HepG2 (cell line): ENCODE measurements around the gene PLEKHA6.

Experiments used
- ATF1 ChIP-seq: IDR thresholded peaks from 2 replicates; pipeline ENCODE4 v1.6.1; 2016; ENCODE audit warnings: mild to moderate bottlenecking, control low read depth
- CBX2 ChIP-seq, 2 experiments: fragments of 200-600 bp in 1 of 2; sonication (generic); formaldehyde crosslinking in 1 of 2; IDR thresholded peaks; 2 replicates each; pipeline versions ENCODE4 v1.7.0 to v1.8.1; 2018 to 2022; ENCODE audit warnings: low read depth in 2 of 2, low read length in 1 of 2, mild to moderate bottlenecking in 1 of 2, missing genetic modification reagents in 1 of 2
- EZH2 ChIP-seq: conservative IDR thresholded peaks from 2 replicates; pipeline ENCODE4 v1.6.1; 2012; ENCODE audit warnings: mild to moderate bottlenecking, low read depth, low read length, moderate library complexity
- IRF2 ChIP-seq: IDR thresholded peaks from 2 replicates; pipeline ENCODE4 v1.6.1; 2018; ENCODE audit warnings: missing genetic modification reagents, missing compliant biosample characterization
- IRX3 ChIP-seq: sonication (generic); formaldehyde crosslinking; IDR thresholded peaks from 2 replicates; pipeline ENCODE4 v1.8.1; 2023; ENCODE audit warnings: mild to moderate bottlenecking, low read depth, missing genetic modification reagents, borderline replicate concordance
- KAT2B ChIP-seq: fragments of 150-350 bp; IDR thresholded peaks from 2 replicates; pipeline ENCODE4 v1.6.1; 2014; ENCODE audit warnings: low read depth, low read length, borderline replicate concordance
- POLR2A ChIP-seq, 2 experiments: IDR thresholded peaks; 2 replicates each; pipeline ENCODE4 v1.6.1; 2011; ENCODE audit warnings: low read depth in 2 of 2, low read length in 2 of 2, mild to moderate bottlenecking in 1 of 2, moderate library complexity in 1 of 2; ENCODE audit not compliant: insufficient read depth in 1 of 2
- PRPF4 ChIP-seq: fragments of 200-400 bp; formaldehyde crosslinking; IDR thresholded peaks from 2 replicates; pipeline ENCODE4 v1.6.1; 2016; ENCODE audit warnings: low read length, low read depth; ENCODE audit not compliant: poor library complexity, severe bottlenecking
- RAD51 ChIP-seq: fragments of 450-650 bp; IDR thresholded peaks from 2 replicates; pipeline ENCODE4 v1.6.1; 2016; ENCODE audit warnings: borderline replicate concordance
- TAF15 ChIP-seq: fragments of 200-400 bp; formaldehyde crosslinking; IDR thresholded peaks from one replicate; pipeline ENCODE4 v1.6.1; 2018; ENCODE audit warnings: mild to moderate bottlenecking, low read depth, low read length; ENCODE audit not compliant: poor library complexity, severe bottlenecking
- TF ChIP-seq, protein P1 (sequence below), 2 experiments: sonication (generic) in 1 of 2; formaldehyde crosslinking in 1 of 2; IDR thresholded peaks; 2 replicates each; pipeline versions ENCODE4 v1.4.0 to v1.6.1; 2018 to 2020; ENCODE audit warnings: missing genetic modification reagents in 2 of 2, borderline replicate concordance in 1 of 2, low read depth in 1 of 2, mild to moderate bottlenecking in 1 of 2, missing biosample characterization in 1 of 2

GRCh38 chr1:204340081-204340889 is 19.4 kb downstream of the PLEKHA6 start:
- TF ChIP-seq RAD51 (no peak), IRF2 (no peak), POLR2A (IDR thresholded peaks at IDR 0.05; ENCODE audit: insufficient read depth in 1 of 2, low read depth in 2 of 2, low read length in 2 of 2) (no peak), KAT2B (no peak), IRX3 (CRISPR knock-in tag) (no peak), PRPF4 (no peak), EZH2 (no peak), TAF15 (no peak), ATF1 (CRISPR knock-in tag) (no peak), CBX2 (IDR thresholded peaks at IDR 0.05; ENCODE audit: low read depth, low read length) (no peak), CBX2 (CRISPR knock-in tag; IDR thresholded peaks at IDR 0.05; ENCODE audit: low read depth) (no peak)
- TF ChIP-seq, protein P1, sequence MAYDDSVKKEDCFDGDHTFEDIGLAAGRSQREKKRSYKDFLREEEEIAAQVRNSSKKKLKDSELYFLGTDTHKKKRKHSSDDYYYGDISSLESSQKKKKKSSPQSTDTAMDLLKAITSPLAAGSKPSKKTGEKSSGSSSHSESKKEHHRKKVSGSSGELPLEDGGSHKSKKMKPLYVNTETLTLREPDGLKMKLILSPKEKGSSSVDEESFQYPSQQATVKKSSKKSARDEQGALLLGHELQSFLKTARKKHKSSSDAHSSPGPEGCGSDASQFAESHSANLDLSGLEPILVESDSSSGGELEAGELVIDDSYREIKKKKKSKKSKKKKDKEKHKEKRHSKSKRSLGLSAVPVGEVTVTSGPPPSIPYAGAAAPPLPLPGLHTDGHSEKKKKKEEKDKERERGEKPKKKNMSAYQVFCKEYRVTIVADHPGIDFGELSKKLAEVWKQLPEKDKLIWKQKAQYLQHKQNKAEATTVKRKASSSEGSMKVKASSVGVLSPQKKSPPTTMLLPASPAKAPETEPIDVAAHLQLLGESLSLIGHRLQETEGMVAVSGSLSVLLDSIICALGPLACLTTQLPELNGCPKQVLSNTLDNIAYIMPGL (CRISPR knock-in tag; IDR thresholded peaks at IDR 0.05; ENCODE audit: borderline replicate concordance in 1 of 2, low read depth in 1 of 2) = no peak
